Esophagus muscularis mucosa (tissue), 3 donors: ENCODE data around the gene TNFRSF1A.

Experiments used
- POLR2A ChIP-seq: fragments of 450-650 bp; IDR thresholded peaks from one replicate; pipeline ENCODE4 v1.6.1; 2017; ENCODE audit warnings: antibody characterized with exemption, moderate library complexity, mild to moderate bottlenecking, low read depth
- POLR2AphosphoS5 ChIP-seq, 2 donors: sonication (generic); formaldehyde crosslinking; IDR thresholded peaks; one replicate each; pipeline ENCODE4 v1.6.1; 2017; ENCODE audit warnings: antibody characterized with exemption in 2 of 2
- TF ChIP-seq, protein P1 (sequence below), 3 experiments: fragments of 200-600 bp in 2 of 3; fragments of 450-650 bp in 1 of 3; sonication (generic) in 2 of 3; IDR thresholded peaks; one replicate each; pipeline ENCODE4 v1.5.1; 2017 to 2019; ENCODE audit warnings: antibody characterized with exemption in 3 of 3, mild to moderate bottlenecking in 2 of 3, moderate library complexity in 1 of 3

DNA sequence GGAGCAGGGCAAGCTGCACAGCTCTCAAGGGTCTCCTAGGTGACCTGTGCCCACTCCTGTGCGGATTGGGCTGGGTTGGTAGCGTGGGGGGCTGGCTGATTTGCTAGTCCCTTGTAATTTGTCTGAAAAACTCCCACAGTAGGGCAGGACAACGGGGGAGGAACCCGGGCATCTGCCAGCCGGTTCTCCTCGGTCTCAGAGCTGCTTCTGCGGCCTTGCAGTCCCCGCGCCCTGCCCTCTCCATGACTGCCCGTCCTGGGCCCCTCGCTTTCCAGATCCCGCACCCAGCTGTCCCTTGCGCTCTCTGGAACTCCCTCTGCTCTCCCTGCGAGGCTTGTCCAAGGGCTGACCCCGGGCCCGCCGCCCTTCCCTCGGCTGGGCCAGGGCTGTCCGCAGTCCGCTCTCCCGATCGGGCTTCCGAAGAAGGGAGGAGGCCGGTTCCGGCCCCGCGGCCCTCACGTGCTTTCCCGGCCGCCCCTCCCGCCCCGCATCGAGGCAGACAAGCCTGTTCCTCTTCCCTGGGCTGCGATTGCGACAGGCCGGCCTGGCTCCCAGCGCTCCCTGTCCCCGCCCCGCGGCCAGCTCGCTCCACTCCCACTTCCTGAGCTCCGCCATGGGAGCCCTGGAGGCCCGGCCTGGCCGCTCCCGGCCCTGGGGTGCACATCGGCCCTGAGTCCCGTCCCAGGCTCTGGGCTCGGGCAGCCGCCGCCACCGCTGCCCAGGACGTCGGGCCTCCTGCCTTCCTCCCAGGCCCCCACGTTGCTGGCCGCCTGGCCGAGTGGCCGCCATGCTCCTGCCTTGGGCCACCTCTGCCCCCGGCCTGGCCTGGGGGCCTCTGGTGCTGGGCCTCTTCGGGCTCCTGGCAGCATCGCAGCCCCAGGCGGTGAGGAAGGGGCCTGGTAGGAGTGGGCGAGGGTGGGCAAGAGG lies 42.0 kb upstream of the TNFRSF1A start, which contains the start of gene LTBR:
- TF ChIP-seq POLR2A = peak; percentile 76
- TF ChIP-seq, protein P1, sequence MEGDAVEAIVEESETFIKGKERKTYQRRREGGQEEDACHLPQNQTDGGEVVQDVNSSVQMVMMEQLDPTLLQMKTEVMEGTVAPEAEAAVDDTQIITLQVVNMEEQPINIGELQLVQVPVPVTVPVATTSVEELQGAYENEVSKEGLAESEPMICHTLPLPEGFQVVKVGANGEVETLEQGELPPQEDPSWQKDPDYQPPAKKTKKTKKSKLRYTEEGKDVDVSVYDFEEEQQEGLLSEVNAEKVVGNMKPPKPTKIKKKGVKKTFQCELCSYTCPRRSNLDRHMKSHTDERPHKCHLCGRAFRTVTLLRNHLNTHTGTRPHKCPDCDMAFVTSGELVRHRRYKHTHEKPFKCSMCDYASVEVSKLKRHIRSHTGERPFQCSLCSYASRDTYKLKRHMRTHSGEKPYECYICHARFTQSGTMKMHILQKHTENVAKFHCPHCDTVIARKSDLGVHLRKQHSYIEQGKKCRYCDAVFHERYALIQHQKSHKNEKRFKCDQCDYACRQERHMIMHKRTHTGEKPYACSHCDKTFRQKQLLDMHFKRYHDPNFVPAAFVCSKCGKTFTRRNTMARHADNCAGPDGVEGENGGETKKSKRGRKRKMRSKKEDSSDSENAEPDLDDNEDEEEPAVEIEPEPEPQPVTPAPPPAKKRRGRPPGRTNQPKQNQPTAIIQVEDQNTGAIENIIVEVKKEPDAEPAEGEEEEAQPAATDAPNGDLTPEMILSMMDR (IDR thresholded peaks at IDR 0.05) = peak in 2 of 3 experiments; percentile 2 to 25
- TF ChIP-seq POLR2AphosphoS5 (IDR thresholded peaks at IDR 0.05) = peak; percentile 91 to 93
